GM18502 (cell line): ENCODE results near the gene SDHC.
"Not testable (repeated sequence)": the region's sequence is repeated elsewhere in the genome, so short reads cannot be mapped to it uniquely, and the experiment has no call there.

Experiments used
- ATAC-seq: cut with Tn5 transposase; IDR thresholded peaks from one replicate; pipeline ENCODE4 v1.9.1; 2021; ENCODE audit warnings: mild to moderate bottlenecking; ENCODE audit not compliant: unreplicated experiment, poor library complexity

Gene SDHC

GRCh38 chr1:161381707-161382106, 67.5 kb downstream of the SDHC start:
- no peak for ATAC-seq

- ATAC-seq: no peak
These were observed 68.2 kb downstream of the SDHC start for GRCh38 chr1:161382214-161383019.

- ATAC-seq: no peak
These were observed 74.5 kb downstream of the SDHC start for GRCh38 chr1:161388639-161389038.

- ATAC-seq: not testable (repeated sequence)
These were observed 75.0 kb downstream of the SDHC start for GRCh38 chr1:161389158-161389557.

GRCh38 chr1:161389691-161390558, 75.7 kb downstream of the SDHC start:
- peak; percentile 88 for ATAC-seq

- no peak for ATAC-seq
These were observed 76.3 kb downstream of the SDHC start for GRCh38 chr1:161390559-161390858.

GRCh38 chr1:161391136-161391535, 77.0 kb downstream of the SDHC start:
- not testable (repeated sequence) for ATAC-seq

- no peak for ATAC-seq
These were observed 77.4 kb downstream of the SDHC start for GRCh38 chr1:161391611-161392010.

GRCh38 chr1:161393151-161393550, 79.0 kb downstream of the SDHC start:
- no peak for ATAC-seq

GRCh38 chr1:161397038-161397437, 82.9 kb downstream of the SDHC start:
- ATAC-seq: not testable (repeated sequence)

- peak; percentile 6 for ATAC-seq
These were observed 84.7 kb downstream of the SDHC start for GRCh38 chr1:161398900-161399256.

- peak; percentile 76 for ATAC-seq
These were observed 85.2 kb downstream of the SDHC start for GRCh38 chr1:161399257-161399998.

- no peak for ATAC-seq
These were observed 88.3 kb downstream of the SDHC start for GRCh38 chr1:161402446-161402845.

GRCh38 chr1:161404051-161404597, 89.9 kb downstream of the SDHC start:
- ATAC-seq: no peak

GRCh38 chr1:161406551-161406950, 92.4 kb downstream of the SDHC start:
- ATAC-seq: not testable (repeated sequence)

- ATAC-seq: no peak
These were observed 93.3 kb downstream of the SDHC start for GRCh38 chr1:161407451-161407985.

- ATAC-seq: no peak
These were observed 94.4 kb downstream of the SDHC start for GRCh38 chr1:161408429-161409052.

GRCh38 chr1:161409848-161410635, 95.9 kb downstream of the SDHC start:
- ATAC-seq: peak; percentile 49

GRCh38 chr1:161410636-161410970, 96.4 kb downstream of the SDHC start:
- ATAC-seq: not testable (repeated sequence)
